ENCODE measurements around the gene FLAD1. TPM values are rescaled to one million over a fixed set of nuclear protein-coding genes. Genes with fewer than 3 reads are reported as not detected.

The FLAD1 gene
- total and polyA plus RNA-seq, 7 donors, result 17.5 to 36.5 (median 22.8) TPM

DNA sequence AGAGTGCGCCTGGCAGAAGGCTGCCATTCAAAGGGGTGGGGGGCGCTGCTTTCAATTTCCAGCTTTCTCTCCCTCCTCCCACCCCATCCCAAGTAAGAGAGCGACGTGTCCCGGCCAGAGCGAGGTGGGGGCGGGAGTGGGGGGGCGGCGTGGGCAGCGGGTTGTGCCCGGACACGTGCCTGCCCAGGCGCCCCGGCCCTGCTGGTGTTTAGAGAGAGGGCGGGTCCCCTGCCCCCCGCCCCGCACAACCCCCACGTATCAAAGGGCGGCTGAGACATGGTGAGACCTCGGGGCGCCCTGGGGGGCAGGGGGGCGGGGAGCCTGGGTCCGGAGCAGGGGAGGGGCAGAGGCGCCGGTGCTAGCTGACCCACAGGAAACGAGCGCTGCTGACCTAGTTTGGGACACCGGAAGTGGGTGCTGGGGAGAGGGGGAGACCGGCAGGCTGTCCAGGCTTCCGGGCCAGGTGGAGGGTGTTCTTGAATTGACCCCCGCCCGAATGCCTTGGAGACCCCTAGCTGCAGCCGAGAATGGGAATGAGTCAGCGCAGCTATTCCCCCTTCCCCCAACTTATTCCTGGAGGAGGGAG lies 20.7 kb downstream of the FLAD1 start:
- 1 to 3% methylated on average over 34 of the region's 34 CpGs for WGBS, 2 donors
- intact Hi-C loops (cut with DNase I), result loop anchor here (5.0 kb wide), 1 partner anchor 48 kb away; the partner anchor contains the start of gene ADAM15
- no peak for TF ChIP-seq POLR2A (IDR thresholded peaks at IDR 0.05)
- peak in 2 of 4 donors; percentile 32 to 44 for TF ChIP-seq POLR2AphosphoS5 (IDR thresholded peaks at IDR 0.05)
- TF ChIP-seq, protein P1, sequence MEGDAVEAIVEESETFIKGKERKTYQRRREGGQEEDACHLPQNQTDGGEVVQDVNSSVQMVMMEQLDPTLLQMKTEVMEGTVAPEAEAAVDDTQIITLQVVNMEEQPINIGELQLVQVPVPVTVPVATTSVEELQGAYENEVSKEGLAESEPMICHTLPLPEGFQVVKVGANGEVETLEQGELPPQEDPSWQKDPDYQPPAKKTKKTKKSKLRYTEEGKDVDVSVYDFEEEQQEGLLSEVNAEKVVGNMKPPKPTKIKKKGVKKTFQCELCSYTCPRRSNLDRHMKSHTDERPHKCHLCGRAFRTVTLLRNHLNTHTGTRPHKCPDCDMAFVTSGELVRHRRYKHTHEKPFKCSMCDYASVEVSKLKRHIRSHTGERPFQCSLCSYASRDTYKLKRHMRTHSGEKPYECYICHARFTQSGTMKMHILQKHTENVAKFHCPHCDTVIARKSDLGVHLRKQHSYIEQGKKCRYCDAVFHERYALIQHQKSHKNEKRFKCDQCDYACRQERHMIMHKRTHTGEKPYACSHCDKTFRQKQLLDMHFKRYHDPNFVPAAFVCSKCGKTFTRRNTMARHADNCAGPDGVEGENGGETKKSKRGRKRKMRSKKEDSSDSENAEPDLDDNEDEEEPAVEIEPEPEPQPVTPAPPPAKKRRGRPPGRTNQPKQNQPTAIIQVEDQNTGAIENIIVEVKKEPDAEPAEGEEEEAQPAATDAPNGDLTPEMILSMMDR (IDR thresholded peaks at IDR 0.05), result no peak
- TF ChIP-seq EP300 (IDR thresholded peaks at IDR 0.05), result no peak
- H3K9me3 ChIP-seq, result no peaks in the 10 kb centered on the region
- no peaks in the 10 kb centered on the region for H3K36me3 ChIP-seq
- peak overlapping the region; percentile 73 to 94 (median 81) for H3K4me3 ChIP-seq
- peak; percentile 92 for DNase-seq
- peak overlapping the region; percentile 96 to 99 (median 98) for H3K27ac ChIP-seq
- H3K27me3 ChIP-seq, result no peaks in the 10 kb centered on the region
- H3K4me1 ChIP-seq, result peaks cover 0 to 66% (median 63%) of the 10 kb centered on the region in 4 donors

DNA sequence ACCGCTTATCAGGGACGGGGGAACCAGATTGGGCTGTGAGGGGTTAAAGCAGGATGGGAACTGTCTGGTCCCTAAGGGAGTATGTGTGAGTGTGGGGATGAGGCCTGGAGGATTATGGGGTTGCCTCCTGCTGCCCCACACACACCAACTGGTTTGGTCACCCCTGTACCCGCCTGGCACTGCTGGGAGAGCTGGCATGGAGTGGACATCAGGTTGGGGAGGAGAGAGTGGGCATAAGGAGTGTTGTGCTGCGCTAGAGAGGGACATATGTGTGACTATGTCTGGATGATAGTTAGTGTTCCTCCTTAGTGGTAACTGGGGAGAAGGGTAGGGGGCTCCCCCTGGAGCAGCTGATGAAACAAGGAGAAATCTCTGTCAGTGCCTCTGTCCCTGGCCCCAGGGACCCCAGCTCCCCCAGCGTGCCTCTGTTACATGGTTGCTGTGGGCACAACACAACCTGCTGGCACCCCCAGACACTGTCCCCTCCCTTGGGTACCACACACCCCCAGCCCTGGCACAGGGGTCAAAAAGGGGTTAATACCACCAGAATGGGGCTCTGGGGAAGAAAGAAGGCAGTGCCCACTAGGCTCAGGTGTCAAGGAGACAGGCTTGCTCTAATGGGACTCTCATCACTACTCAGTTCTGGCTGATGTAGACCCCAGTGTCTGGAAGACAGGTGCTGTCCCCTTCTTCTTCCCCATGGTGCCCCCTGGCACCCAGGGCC lies 21.4 kb downstream of the FLAD1 start:
- WGBS, 2 donors, result 10 to 45% methylated on average over 5 of the region's 5 CpGs
- Histone ChIP-seq H3K4me3 (peak overlapping the region; percentile 73 to 94 (median 81)), H3K4me1 (peaks cover 0 to 64% (median 61%) of the 10 kb centered on the region in 4 donors), H3K27ac (peak overlapping the region; percentile 96 to 99 (median 98)), H3K36me3 (no peaks in the 10 kb centered on the region), H3K27me3 (no peaks in the 10 kb centered on the region), H3K9me3 (no peaks in the 10 kb centered on the region)
- intact Hi-C loops (cut with DNase I), result loop anchor here (5.0 kb wide), 1 partner anchor 48 kb away; the partner anchor contains the start of gene ADAM15
- TF ChIP-seq EP300 (IDR thresholded peaks at IDR 0.05), result no peak
- TF ChIP-seq, protein P1 (IDR thresholded peaks at IDR 0.05), result no peak
- no peak for DNase-seq

DNA sequence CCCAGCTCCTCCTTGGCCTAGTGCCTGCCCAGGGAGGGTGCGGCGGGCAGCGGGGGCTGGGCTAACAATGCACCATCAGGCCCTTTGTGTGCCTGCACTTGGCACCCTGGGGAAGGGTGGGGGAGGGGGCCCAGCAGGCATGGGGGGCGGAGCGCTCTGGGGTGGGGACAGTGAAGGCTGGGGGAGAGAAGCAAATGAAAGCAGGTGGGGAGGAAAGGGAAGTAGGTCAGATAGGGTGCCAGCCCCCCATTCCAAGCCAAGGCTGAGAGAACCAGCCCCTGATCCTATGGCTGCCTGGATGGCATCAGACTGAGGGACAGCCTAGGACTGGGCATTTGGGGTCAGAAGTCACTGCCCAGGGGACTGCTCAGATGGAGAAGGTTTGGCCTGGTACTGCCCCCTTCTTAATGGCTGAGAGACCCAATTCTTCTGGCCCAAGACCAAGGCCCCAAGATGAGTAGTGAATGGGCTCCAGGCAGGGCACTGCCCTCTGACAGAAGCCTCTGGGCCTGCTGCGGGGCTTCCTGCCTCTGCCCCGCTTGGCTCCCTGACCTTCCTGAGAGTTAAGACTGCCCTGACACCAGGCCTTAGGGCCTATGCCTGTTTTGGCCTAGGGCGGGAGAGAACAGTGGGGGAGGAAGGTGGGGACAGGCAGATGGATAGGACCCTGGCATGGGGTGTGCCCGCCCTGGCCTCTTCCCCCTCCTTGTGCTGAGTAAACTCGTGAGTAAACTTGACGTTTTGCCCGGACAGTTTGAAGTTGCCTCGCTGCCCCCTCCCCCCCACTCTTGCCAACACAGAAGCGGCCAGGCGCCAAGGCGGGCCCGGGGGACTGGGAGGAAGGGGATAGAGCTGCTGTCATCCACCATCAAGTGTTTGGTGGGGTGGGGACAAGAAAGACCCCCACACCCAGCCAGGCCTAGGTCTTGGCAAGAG lies 22.2 kb downstream of the FLAD1 start:
- H3K36me3 ChIP-seq, result no peaks in the 10 kb centered on the region
- peaks cover 0 to 62% (median 56%) of the 10 kb centered on the region in 4 donors for H3K4me1 ChIP-seq
- peak; percentile 92 for DNase-seq
- H3K27me3 ChIP-seq, result no peaks in the 10 kb centered on the region
- intact Hi-C loops (cut with DNase I), result no loop called here
- peak overlapping the region; percentile 96 to 99 (median 98) for H3K27ac ChIP-seq
- WGBS, 2 donors, result 13 to 41% methylated on average over 17 of the region's 17 CpGs
- H3K4me3 ChIP-seq, result peak overlapping the region; percentile 73 to 94 (median 81)
- no peaks in the 10 kb centered on the region for H3K9me3 ChIP-seq
- no peak for TF ChIP-seq EP300 (IDR thresholded peaks at IDR 0.05)
- TF ChIP-seq POLR2AphosphoS5 (IDR thresholded peaks at IDR 0.05), result peak in 3 of 4 donors; percentile 38 to 55 (median 42)

DNA sequence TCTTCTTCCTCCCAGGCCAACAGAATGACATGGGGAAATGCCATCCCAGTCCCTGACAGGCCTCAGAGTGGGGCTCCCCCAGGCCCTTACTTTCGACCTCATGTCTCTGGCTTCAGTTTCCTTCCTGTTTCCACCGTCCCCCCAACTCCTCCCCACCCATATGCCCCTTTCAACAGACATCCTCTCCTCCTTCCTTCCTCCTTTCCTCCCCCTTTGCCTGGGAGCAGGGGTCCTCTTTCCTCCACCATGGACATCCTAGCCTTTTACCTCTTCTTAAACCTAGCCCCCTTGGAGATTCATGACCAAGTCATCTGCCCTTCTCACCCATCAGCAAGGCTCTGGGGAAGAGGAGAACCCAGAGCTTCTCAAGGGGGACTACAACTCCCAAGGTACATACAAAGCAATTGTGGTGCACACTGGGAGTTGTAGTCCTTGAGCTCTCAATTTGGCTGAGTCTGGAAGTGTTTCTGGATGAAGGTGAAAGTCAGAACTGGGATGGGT lies 23.5 kb downstream of the FLAD1 start:
- no peak overlapping the region for H3K4me3 ChIP-seq
- TF ChIP-seq POLR2A (IDR thresholded peaks at IDR 0.05), result no peak
- TF ChIP-seq, protein P1 (IDR thresholded peaks at IDR 0.05), result no peak
- no peak for TF ChIP-seq POLR2AphosphoS5 (IDR thresholded peaks at IDR 0.05)
- TF ChIP-seq EP300 (IDR thresholded peaks at IDR 0.05), result no peak
- H3K27ac ChIP-seq, result peak overlapping the region; percentile 96 to 99 (median 98)
- intact Hi-C loops (cut with DNase I), result no loop called here
- no peaks in the 10 kb centered on the region for H3K36me3 ChIP-seq
- 9 to 11% methylated on average over 2 of the region's 2 CpGs for whole genome bisulfite sequencing, 2 donors
- H3K27me3 ChIP-seq, result no peaks in the 10 kb centered on the region
- peaks cover 0 to 75% (median 68%) of the 10 kb centered on the region in 4 donors for H3K4me1 ChIP-seq
- H3K9me3 ChIP-seq, result no peaks in the 10 kb centered on the region
- DNase-seq, result no peak
